ENCODE measurements around the gene ABCG1. TPM values are rescaled to one million over a fixed set of nuclear protein-coding genes. Genes with fewer than 3 reads are reported as not detected.

ABCG1 gene
- total RNA-seq, 4 donors from 2014 or later: 33.0 to 68.5 (median 40.8) TPM

DNA sequence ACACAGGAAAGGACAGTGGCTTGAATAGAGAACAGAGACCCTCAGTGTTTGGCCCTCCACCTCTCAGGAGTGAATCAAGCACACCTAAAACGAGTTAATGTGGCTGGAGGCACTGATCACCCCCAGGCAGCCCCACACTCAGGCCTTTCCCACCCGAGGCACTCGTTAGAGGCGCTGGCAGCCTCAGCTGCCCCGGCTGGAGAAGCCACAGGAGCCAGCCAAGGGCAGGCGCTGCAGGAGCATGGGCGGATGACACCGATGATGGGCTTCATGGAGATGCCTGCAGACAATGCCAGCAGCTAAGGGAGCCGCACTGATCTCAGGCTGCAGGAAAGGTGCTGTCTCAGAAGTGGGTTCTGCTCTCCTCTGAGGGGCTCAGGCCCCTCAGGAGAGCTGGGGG is 24.1 kb upstream of the ABCG1 start:
- H3K9me3 ChIP-seq: no peaks in the 10 kb centered on the region
- TF ChIP-seq, protein P1, sequence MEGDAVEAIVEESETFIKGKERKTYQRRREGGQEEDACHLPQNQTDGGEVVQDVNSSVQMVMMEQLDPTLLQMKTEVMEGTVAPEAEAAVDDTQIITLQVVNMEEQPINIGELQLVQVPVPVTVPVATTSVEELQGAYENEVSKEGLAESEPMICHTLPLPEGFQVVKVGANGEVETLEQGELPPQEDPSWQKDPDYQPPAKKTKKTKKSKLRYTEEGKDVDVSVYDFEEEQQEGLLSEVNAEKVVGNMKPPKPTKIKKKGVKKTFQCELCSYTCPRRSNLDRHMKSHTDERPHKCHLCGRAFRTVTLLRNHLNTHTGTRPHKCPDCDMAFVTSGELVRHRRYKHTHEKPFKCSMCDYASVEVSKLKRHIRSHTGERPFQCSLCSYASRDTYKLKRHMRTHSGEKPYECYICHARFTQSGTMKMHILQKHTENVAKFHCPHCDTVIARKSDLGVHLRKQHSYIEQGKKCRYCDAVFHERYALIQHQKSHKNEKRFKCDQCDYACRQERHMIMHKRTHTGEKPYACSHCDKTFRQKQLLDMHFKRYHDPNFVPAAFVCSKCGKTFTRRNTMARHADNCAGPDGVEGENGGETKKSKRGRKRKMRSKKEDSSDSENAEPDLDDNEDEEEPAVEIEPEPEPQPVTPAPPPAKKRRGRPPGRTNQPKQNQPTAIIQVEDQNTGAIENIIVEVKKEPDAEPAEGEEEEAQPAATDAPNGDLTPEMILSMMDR (IDR thresholded peaks at IDR 0.05): no peak
- TF ChIP-seq POLR2A (IDR thresholded peaks at IDR 0.05): no peak
- no peak overlapping the region for H3K4me3 ChIP-seq
- H3K27me3 ChIP-seq: no peaks in the 10 kb centered on the region
- no peak for DNase-seq
- peaks cover 0 to 21% (median 8%) of the 10 kb centered on the region in 4 donors for H3K4me1 ChIP-seq
- H3K36me3 ChIP-seq: no peaks in the 10 kb centered on the region
- no peak overlapping the region for H3K27ac ChIP-seq

DNA sequence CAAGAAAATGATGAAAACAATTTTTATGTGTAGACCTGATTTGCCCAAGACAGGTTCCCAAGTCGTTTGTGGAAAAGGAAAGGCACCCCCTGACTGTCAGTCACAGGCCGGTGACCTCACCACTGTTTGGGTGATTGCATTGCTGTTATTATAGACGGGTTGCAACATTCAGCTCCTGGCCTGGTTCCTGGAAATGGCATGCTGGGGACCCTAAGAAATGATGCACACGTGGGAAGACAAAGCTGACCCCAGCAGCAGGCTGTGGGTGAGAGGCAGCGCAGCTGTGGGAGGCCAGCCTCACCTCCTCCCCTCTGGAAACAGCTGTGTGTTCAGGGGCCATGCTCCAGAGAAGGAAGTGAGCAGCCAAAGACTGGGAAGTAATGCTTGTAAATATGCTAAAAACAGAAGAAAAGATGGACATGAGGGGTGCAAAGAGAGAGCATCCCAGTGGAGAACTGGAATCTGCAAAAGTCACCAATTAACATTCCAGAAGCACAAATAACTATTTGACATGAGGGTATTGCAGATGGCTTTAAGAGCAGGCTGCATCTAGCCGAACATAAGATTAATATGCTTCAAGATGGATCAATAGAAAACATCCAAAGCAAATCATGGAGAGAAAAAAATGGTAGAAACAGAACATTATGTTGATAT is 23.4 kb upstream of the ABCG1 start:
- Histone ChIP-seq H3K27me3 (no peaks in the 10 kb centered on the region), H3K4me1 (peaks cover 0 to 21% (median 10%) of the 10 kb centered on the region in 4 donors), H3K4me3 (no peak overlapping the region), H3K36me3 (no peaks in the 10 kb centered on the region), H3K27ac (no peak overlapping the region), H3K9me3 (no peaks in the 10 kb centered on the region)
- TF ChIP-seq, protein P1 (IDR thresholded peaks at IDR 0.05): no peak
- TF ChIP-seq POLR2A (IDR thresholded peaks at IDR 0.05): no peak
- peak in 1 of 3 donors; percentile 60 for DNase-seq

GRCh38 chr21:42198929-42199867 is 19.7 kb upstream of the ABCG1 start:
- peak in 2 of 3 donors; percentile 48 to 69 for DNase-seq
- no peaks in the 10 kb centered on the region for H3K36me3 ChIP-seq
- peak overlapping the region; percentile 3 to 50 (median 26) for H3K27ac ChIP-seq
- H3K27me3 ChIP-seq: no peaks in the 10 kb centered on the region
- TF ChIP-seq, protein P1 (IDR thresholded peaks at IDR 0.05): no peak
- no peak for TF ChIP-seq POLR2A (IDR thresholded peaks at IDR 0.05)
- no peak overlapping the region for H3K4me3 ChIP-seq
- H3K4me1 ChIP-seq: peaks cover 0 to 14% (median 9%) of the 10 kb centered on the region in 4 donors
- no peaks in the 10 kb centered on the region for H3K9me3 ChIP-seq

GRCh38 chr21:42199868-42200463 is 19.0 kb upstream of the ABCG1 start:
- no peaks in the 10 kb centered on the region for H3K27me3 ChIP-seq
- H3K9me3 ChIP-seq: no peaks in the 10 kb centered on the region
- peak overlapping the region in 1 of 4 donors; percentile 50 for H3K27ac ChIP-seq
- peaks cover 0 to 14% (median 9%) of the 10 kb centered on the region in 4 donors for H3K4me1 ChIP-seq
- H3K36me3 ChIP-seq: no peaks in the 10 kb centered on the region
- TF ChIP-seq, protein P1 (IDR thresholded peaks at IDR 0.05): no peak
- TF ChIP-seq POLR2A (IDR thresholded peaks at IDR 0.05): no peak
- DNase-seq: peak in 1 of 3 donors; percentile 37
- no peak overlapping the region for H3K4me3 ChIP-seq

DNA sequence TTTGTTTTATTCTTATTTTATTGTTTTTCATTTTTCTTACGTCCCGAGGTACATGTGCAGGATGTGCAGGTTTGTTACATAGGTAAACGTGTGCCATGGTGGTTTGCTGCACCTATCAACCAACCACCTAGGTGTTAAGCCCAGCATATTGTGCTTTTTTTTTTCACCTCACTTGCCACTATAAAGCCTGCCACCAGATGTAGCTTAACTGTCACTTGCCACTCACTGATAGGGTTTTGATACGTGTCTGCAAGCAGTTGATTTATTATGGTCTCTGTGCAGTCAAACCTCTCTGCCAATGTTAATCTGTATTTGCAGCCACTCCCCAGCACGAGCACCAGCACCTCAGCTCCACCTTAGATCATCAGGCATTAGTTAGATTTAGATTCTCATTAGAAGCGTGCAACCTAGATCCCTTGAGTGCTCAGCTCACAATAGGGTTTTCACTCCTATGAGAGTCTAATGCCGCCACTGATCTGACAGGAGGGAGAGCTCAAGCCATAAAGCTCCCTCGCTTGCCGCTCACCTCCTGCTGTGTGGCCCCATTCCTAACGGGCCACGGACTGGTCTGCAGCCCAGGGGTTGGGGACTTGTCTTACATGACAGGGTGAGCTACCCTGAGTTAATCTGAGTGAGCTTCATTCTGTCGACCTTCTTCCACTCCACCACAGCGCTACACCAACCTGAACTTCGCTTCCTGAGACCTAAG is 17.9 kb upstream of the ABCG1 start:
- Histone ChIP-seq H3K4me1 (peaks cover 0 to 14% (median 9%) of the 10 kb centered on the region in 4 donors), H3K27me3 (no peaks in the 10 kb centered on the region), H3K27ac (no peak overlapping the region), H3K9me3 (no peaks in the 10 kb centered on the region), H3K36me3 (no peaks in the 10 kb centered on the region), H3K4me3 (no peak overlapping the region)
- DNase-seq: peak in 1 of 3 donors; percentile 36
- no peak for TF ChIP-seq POLR2A (IDR thresholded peaks at IDR 0.05)
- TF ChIP-seq, protein P1 (IDR thresholded peaks at IDR 0.05): no peak

Data from Peyer's patch (tissue), 4 donors.